ENCODE results near the gene XRN2. TPM values are rescaled to one million over a fixed set of nuclear protein-coding genes. Genes with fewer than 3 reads are reported as not detected.

The XRN2 gene
- total RNA-seq, 2 donors from 2014 or later = 39.0 to 41.8 TPM

DNA sequence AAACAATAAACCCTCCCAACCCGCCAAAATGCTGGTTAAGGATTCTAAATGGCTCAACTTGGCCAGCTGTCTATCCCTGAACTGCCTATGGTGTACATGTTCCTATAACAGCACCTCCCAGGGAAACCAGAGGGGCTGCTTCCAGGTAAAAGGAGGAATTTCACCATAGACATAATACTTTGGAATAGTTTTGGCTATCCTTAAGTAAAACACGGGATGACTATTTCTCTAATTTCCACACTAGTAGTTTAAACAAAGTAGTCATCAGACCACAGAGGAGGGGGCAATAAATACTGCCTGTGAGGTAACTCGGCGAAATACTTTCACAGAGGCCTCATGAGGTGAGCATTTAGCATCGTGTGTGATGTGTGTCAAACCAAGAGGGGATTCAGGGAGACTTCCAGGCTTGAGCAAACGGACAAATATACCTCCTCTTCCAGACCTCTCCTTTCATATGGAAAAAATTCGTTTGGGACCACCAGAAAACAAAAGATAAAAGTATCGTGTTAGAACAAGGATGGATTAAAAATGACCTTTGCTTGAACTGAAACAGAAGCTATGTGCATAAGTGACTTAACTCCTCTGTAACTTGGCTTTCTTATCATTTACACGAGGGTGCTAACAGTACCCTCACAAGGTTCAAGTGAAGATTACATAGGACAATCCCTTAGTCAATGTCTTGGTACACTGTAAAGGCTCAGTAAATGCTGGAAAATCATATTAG, 1.0 kb upstream of the XRN2 start:
- no peaks in the 10 kb centered on the region for H3K9me3 ChIP-seq
- peak overlapping the region; percentile 90 to 97 for H3K9ac ChIP-seq (ENCODE audit: low read depth in 2 of 2, low read length in 2 of 2)
- DNase-seq = no peak
- no peaks in the 10 kb centered on the region for H3K4me1 ChIP-seq
- peak overlapping the region; percentile 87 for H3K4me3 ChIP-seq
- no peaks in the 10 kb centered on the region for H3K27me3 ChIP-seq
- peak overlapping the region; percentile 89 for H3K27ac ChIP-seq
- no peak for TF ChIP-seq CTCF (IDR thresholded peaks at IDR 0.05)
- intact Hi-C loops (cut with DNase I) = no loop called here
- H3K36me3 ChIP-seq = no peaks in the 10 kb centered on the region

DNA sequence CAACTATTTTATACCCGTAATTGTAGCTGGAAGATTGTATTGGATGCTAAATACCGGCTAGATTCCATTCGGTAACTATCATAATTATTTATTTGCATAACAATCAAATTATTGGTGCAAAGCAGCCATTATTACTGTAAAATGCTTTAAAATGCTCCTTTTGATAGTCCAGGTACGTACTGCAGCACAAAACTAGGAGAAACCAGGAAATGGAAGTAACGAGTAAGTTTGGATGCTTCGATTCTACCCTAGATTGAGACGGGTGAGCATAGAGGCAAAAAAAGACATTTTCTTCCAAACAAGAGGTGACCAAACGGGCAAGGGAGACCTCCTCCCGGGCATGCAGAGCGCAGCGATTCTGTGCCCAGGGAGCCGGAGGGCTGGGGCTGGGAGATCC, 469 bp upstream of the XRN2 start:
- Histone ChIP-seq H3K36me3 (no peaks in the 10 kb centered on the region), H3K27me3 (no peaks in the 10 kb centered on the region), H3K9ac (ENCODE audit: low read depth in 2 of 2, low read length in 2 of 2) (peak overlapping the region; percentile 90 to 97), H3K27ac (peak overlapping the region; percentile 89), H3K4me3 (peak overlapping the region; percentile 87), H3K4me1 (no peaks in the 10 kb centered on the region), H3K9me3 (no peaks in the 10 kb centered on the region)
- TF ChIP-seq CTCF (IDR thresholded peaks at IDR 0.05) = no peak
- DNase-seq = no peak
- intact Hi-C loops (cut with DNase I) = no loop called here

GRCh38 chr20:21303872-21304586, 898 bp downstream of the XRN2 start:
- no peaks in the 10 kb centered on the region for H3K9me3 ChIP-seq
- H3K9ac ChIP-seq (ENCODE audit: low read depth in 2 of 2, low read length in 2 of 2) = peak overlapping the region; percentile 90 to 97
- intact Hi-C loops (cut with DNase I) = no loop called here
- no peaks in the 10 kb centered on the region for H3K27me3 ChIP-seq
- no peaks in the 10 kb centered on the region for H3K4me1 ChIP-seq
- DNase-seq = no peak
- H3K27ac ChIP-seq = peak overlapping the region; percentile 89
- H3K36me3 ChIP-seq = no peaks in the 10 kb centered on the region
- TF ChIP-seq CTCF (IDR thresholded peaks at IDR 0.05) = no peak
- H3K4me3 ChIP-seq = peak overlapping the region; percentile 87

GRCh38 chr20:21308340-21308739, 5.2 kb downstream of the XRN2 start:
- DNase-seq = no peak
- no peak overlapping the region for H3K4me3 ChIP-seq
- H3K27me3 ChIP-seq = no peaks in the 10 kb centered on the region
- intact Hi-C loops (cut with DNase I) = no loop called here
- no peak overlapping the region for H3K27ac ChIP-seq
- no peaks in the 10 kb centered on the region for H3K36me3 ChIP-seq
- TF ChIP-seq CTCF (IDR thresholded peaks at IDR 0.05) = no peak
- H3K4me1 ChIP-seq = no peaks in the 10 kb centered on the region
- no peak overlapping the region for H3K9ac ChIP-seq (ENCODE audit: low read depth in 2 of 2, low read length in 2 of 2)
- no peaks in the 10 kb centered on the region for H3K9me3 ChIP-seq

DNA sequence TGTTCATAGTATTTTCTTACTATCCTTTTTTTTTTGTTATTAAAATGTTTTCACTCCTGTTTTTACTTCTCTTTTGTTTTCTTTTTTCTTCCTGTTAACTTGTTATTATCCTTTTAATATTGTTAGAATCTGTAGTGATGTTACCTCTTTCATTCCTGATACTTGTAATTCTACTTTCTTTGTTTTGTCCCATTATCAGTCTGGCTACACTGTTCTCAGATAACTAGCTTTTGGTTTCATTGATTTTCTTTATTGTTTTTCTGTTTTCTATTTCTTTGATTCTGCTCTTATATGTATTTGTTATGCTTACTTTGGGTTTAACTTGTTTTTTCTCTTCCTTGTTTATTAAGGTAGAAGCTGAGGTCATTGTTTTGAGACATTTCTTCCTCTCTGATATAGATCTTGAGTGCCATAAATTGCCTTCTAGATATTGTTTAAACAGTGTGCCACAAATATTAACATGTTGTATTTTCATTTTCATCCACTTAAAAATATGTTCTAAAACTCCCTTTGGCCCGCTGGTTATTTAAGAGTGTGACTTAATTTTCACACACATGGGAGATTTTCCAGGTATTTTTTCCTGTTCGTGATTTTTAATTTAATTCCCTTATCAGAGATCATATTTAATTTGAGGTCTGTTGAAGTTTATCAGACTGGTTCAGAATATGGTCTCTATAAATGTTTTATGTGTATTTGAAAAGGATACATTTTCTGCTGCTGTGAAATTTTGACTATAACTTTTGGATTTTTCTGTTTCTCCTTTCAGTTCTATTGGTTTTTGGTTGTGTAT, 6.7 kb downstream of the XRN2 start:
- intact Hi-C loops (cut with DNase I) = no loop called here
- no peaks in the 10 kb centered on the region for H3K27me3 ChIP-seq
- no peak for DNase-seq
- H3K4me1 ChIP-seq = no peaks in the 10 kb centered on the region
- no peak for TF ChIP-seq CTCF (IDR thresholded peaks at IDR 0.05)
- H3K27ac ChIP-seq = no peak overlapping the region
- H3K36me3 ChIP-seq = no peaks in the 10 kb centered on the region
- no peak overlapping the region for H3K4me3 ChIP-seq
- H3K9ac ChIP-seq (ENCODE audit: low read depth in 2 of 2, low read length in 2 of 2) = no peak overlapping the region
- no peaks in the 10 kb centered on the region for H3K9me3 ChIP-seq
